ENCODE results near the gene DSPP. TPM values are rescaled to one million over a fixed set of nuclear protein-coding genes. Genes with fewer than 3 reads are reported as not detected.

DSPP gene
- total RNA-seq, 1 donor: not detected

DNA sequence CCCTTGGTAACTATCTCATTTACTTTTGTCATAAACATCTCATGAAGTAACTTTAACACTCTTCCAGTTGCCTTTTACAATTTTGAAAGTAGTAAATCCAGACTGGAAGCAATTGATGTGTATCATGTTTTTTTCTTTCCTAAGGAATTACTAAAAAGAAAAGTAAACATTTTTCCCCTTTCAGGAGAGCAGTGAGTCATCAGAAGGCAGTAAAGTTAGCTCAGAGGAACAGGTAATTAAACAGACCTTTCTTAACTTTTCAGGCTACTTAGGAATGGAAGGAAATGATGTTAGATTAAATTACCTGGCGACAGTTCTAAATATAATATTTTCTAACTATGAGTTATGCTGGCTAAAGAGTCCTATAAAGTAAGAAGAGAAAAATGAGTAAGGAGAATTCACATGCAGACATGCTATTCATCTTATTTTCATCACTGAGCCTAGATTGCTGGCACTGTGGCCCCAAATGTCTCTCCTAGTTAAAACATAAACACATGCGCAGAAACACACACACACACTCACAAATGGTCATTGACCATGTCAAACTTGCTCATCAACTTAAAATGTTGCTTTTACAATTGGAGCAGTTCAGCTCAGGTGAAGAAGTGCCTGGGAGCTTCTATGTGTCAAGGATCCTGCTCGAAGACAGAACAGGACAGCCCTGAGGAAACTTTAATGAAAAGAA lies 51.1 kb downstream of the DSPP start:
- Histone ChIP-seq H3K27ac (ENCODE audit: low read depth, low read length) (no peak overlapping the region), H3K27me3 (ENCODE audit: insufficient read depth, low read length) (no peaks in the 10 kb centered on the region), H3K9me3 (ENCODE audit: low read depth, low read length) (no peaks in the 10 kb centered on the region), H3K79me2 (ENCODE audit: insufficient read depth, low read length) (no peaks in the 10 kb centered on the region), H3K4me3 (ENCODE audit: insufficient read depth, low read length) (no peak overlapping the region), H3K4me2 (ENCODE audit: insufficient read depth, low read length) (no peak overlapping the region), H3K4me1 (ENCODE audit: insufficient read depth, low read length) (peaks cover 4% of the 10 kb centered on the region), H2AFZ (ENCODE audit: low read length) (no peak overlapping the region), H4K20me1 (ENCODE audit: insufficient read depth, low read length) (no peaks in the 10 kb centered on the region), H3K36me3 (ENCODE audit: insufficient read depth, low read length) (no peaks in the 10 kb centered on the region)
- DNase-seq (ENCODE audit: insufficient read length, low spot score, missing footprints): no peak
- TF ChIP-seq, protein P1, sequence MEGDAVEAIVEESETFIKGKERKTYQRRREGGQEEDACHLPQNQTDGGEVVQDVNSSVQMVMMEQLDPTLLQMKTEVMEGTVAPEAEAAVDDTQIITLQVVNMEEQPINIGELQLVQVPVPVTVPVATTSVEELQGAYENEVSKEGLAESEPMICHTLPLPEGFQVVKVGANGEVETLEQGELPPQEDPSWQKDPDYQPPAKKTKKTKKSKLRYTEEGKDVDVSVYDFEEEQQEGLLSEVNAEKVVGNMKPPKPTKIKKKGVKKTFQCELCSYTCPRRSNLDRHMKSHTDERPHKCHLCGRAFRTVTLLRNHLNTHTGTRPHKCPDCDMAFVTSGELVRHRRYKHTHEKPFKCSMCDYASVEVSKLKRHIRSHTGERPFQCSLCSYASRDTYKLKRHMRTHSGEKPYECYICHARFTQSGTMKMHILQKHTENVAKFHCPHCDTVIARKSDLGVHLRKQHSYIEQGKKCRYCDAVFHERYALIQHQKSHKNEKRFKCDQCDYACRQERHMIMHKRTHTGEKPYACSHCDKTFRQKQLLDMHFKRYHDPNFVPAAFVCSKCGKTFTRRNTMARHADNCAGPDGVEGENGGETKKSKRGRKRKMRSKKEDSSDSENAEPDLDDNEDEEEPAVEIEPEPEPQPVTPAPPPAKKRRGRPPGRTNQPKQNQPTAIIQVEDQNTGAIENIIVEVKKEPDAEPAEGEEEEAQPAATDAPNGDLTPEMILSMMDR (IDR thresholded peaks at IDR 0.05; ENCODE audit: extremely low read depth, low read depth, low read length): no peak

DNA sequence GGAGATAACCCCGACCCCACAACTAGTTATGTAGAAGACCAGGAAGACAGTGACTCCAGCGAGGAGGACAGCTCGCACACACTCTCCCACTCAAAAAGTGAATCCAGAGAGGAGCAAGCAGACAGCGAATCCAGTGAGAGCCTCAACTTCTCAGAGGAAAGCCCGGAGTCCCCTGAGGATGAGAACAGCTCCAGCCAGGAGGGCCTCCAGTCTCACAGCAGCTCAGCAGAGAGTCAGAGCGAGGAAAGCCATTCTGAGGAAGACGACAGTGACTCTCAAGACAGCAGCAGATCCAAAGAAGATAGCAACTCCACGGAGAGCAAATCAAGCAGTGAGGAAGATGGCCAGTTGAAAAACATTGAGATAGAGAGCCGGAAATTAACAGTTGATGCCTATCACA lies 54.5 kb downstream of the DSPP start:
- H3K9me3 ChIP-seq (ENCODE audit: low read depth, low read length): no peaks in the 10 kb centered on the region
- TF ChIP-seq, protein P1 (IDR thresholded peaks at IDR 0.05; ENCODE audit: extremely low read depth, low read depth, low read length): no peak
- no peak overlapping the region for H3K4me2 ChIP-seq (ENCODE audit: insufficient read depth, low read length)
- H3K36me3 ChIP-seq (ENCODE audit: insufficient read depth, low read length): no peaks in the 10 kb centered on the region
- no peak overlapping the region for H2AFZ ChIP-seq (ENCODE audit: low read length)
- H4K20me1 ChIP-seq (ENCODE audit: insufficient read depth, low read length): no peaks in the 10 kb centered on the region
- no peak overlapping the region for H3K27ac ChIP-seq (ENCODE audit: low read depth, low read length)
- no peaks in the 10 kb centered on the region for H3K79me2 ChIP-seq (ENCODE audit: insufficient read depth, low read length)
- no peak overlapping the region for H3K4me3 ChIP-seq (ENCODE audit: insufficient read depth, low read length)
- no peaks in the 10 kb centered on the region for H3K4me1 ChIP-seq (ENCODE audit: insufficient read depth, low read length)
- no peak for DNase-seq (ENCODE audit: insufficient read length, low spot score, missing footprints)
- no peaks in the 10 kb centered on the region for H3K27me3 ChIP-seq (ENCODE audit: insufficient read depth, low read length)

Other genes starting within 250 kb of the DSPP start
- gene HSD17B11, start 217.3 kb upstream of the DSPP start, total RNA-seq: 46.9 and 49.6 TPM in 2 replicates
- 10.1 and 15.6 TPM in 2 replicates for gene NUDT9, start 186.0 kb upstream of the DSPP start, total RNA-seq
- under 0.01 TPM in 1 of 2 replicates, not detected in the other for gene SPARCL1, start 79.2 kb upstream of the DSPP start, total RNA-seq
- not detected in 2 replicates for gene DMP1, start 41.8 kb downstream of the DSPP start, total RNA-seq
- 14.4 and 15.6 TPM in 2 replicates for gene IBSP, start 191.0 kb downstream of the DSPP start, total RNA-seq
- not detected in 2 replicates for gene MEPE, start 224.4 kb downstream of the DSPP start, total RNA-seq